ENCODE measurements around the gene ACSM3. TPM values are rescaled to one million over a fixed set of nuclear protein-coding genes. Genes with fewer than 3 reads are reported as not detected.
"Not testable (repeated sequence)": the region's sequence is repeated elsewhere in the genome, so short reads cannot be mapped to it uniquely, and the experiment has no call there.

The ACSM3 gene
- total RNA-seq, 2 donors from 2014 or later = 2.1 to 3.6 TPM

GRCh38 chr16:20750558-20750957, 13.3 kb upstream of the ACSM3 start:
- intact Hi-C loops (cut with DNase I) = no loop called here
- no peak for DNase-seq (ENCODE audit: low spot score)

GRCh38 chr16:20753727-20754126, 10.1 kb upstream of the ACSM3 start:
- intact Hi-C loops (cut with DNase I) = no loop called here
- DNase-seq (ENCODE audit: low spot score) = no peak

GRCh38 chr16:20755238-20755637, 8.6 kb upstream of the ACSM3 start:
- no peak for DNase-seq (ENCODE audit: low spot score)
- intact Hi-C loops (cut with DNase I) = no loop called here

GRCh38 chr16:20755799-20756198, 8.0 kb upstream of the ACSM3 start:
- intact Hi-C loops (cut with DNase I) = not testable (repeated sequence)

GRCh38 chr16:20760346-20760745, 3.5 kb upstream of the ACSM3 start:
- intact Hi-C loops (cut with DNase I) = no loop called here
- no peak for DNase-seq (ENCODE audit: low spot score)

More at GRCh38 chr16:20755799-20756198, 8.0 kb upstream of the ACSM3 start:
- DNase-seq (ENCODE audit: low spot score) = not testable (repeated sequence)

GRCh38 chr16:20761175-20761574, 2.6 kb upstream of the ACSM3 start:
- intact Hi-C loops (cut with DNase I) = no loop called here
- no peak for DNase-seq (ENCODE audit: low spot score)

GRCh38 chr16:20762404-20763123, 1.2 kb upstream of the ACSM3 start:
- intact Hi-C loops (cut with DNase I) = no loop called here
- DNase-seq (ENCODE audit: low spot score) = no peak

- intact Hi-C loops (cut with DNase I) = not testable (repeated sequence)
Measured at GRCh38 chr16:20764448-20764847, 634 bp downstream of the ACSM3 start.

GRCh38 chr16:20765732-20766131, 1.9 kb downstream of the ACSM3 start:
- DNase-seq (ENCODE audit: low spot score) = no peak
- intact Hi-C loops (cut with DNase I) = no loop called here

More at GRCh38 chr16:20764448-20764847, 634 bp downstream of the ACSM3 start:
- not testable (repeated sequence) for DNase-seq (ENCODE audit: low spot score)

GRCh38 chr16:20766294-20766693, 2.5 kb downstream of the ACSM3 start:
- intact Hi-C loops (cut with DNase I) = no loop called here

GRCh38 chr16:20767577-20767976, 3.8 kb downstream of the ACSM3 start:
- intact Hi-C loops (cut with DNase I) = no loop called here
- DNase-seq (ENCODE audit: low spot score) = no peak

More at GRCh38 chr16:20766294-20766693, 2.5 kb downstream of the ACSM3 start:
- no peak for DNase-seq (ENCODE audit: low spot score)

GRCh38 chr16:20768121-20768520, 4.3 kb downstream of the ACSM3 start:
- intact Hi-C loops (cut with DNase I) = no loop called here
- DNase-seq (ENCODE audit: low spot score) = no peak

GRCh38 chr16:20768818-20769217, 5.0 kb downstream of the ACSM3 start:
- no peak for DNase-seq (ENCODE audit: low spot score)
- intact Hi-C loops (cut with DNase I) = no loop called here

- intact Hi-C loops (cut with DNase I) = loop anchor here in 1 of 2 donors (5.0 kb wide), 1 partner anchor 526 kb away; no protein-coding TSS in a partner anchor
- no peak for DNase-seq (ENCODE audit: low spot score)
Measured at GRCh38 chr16:20773679-20774078, 9.9 kb downstream of the ACSM3 start.

GRCh38 chr16:20774703-20775362, 11.0 kb downstream of the ACSM3 start:
- no peak for DNase-seq (ENCODE audit: low spot score)

GRCh38 chr16:20781697-20782096, 17.9 kb downstream of the ACSM3 start:
- DNase-seq (ENCODE audit: low spot score) = no peak
- intact Hi-C loops (cut with DNase I) = no loop called here

More at GRCh38 chr16:20774703-20775362, 11.0 kb downstream of the ACSM3 start:
- intact Hi-C loops (cut with DNase I) = loop anchor here in 1 of 2 donors (5.0 kb wide), 1 partner anchor 528 kb away; no protein-coding TSS in a partner anchor

GRCh38 chr16:20782470-20782869, 18.7 kb downstream of the ACSM3 start:
- intact Hi-C loops (cut with DNase I) = no loop called here
- no peak for DNase-seq (ENCODE audit: low spot score)

- intact Hi-C loops (cut with DNase I) = no loop called here
- DNase-seq (ENCODE audit: low spot score) = no peak
Measured at GRCh38 chr16:20784204-20784603, 20.4 kb downstream of the ACSM3 start.

- intact Hi-C loops (cut with DNase I) = no loop called here
- no peak for DNase-seq (ENCODE audit: low spot score)
Measured at GRCh38 chr16:20789130-20789529, 25.3 kb downstream of the ACSM3 start.

- no peak for DNase-seq (ENCODE audit: low spot score)
- intact Hi-C loops (cut with DNase I) = no loop called here
Measured at GRCh38 chr16:20791923-20792612, 28.3 kb downstream of the ACSM3 start.

Measured in posterior vena cava (tissue), 2 donors.